GM06990 (cell line): Measurements from ENCODE around the gene PRRG1.

Experiments used
- DNase-seq: peaks from one replicate; pipeline ENCODE4 v3.0.0-alpha.2; 2011; ENCODE audit not compliant: insufficient read length; ENCODE audit errors: extremely low read depth
- H3K27me3 ChIP-seq: replicated peaks from 2 replicates; pipeline ENCODE4 v1.6.0; 2011; ENCODE audit warnings: low read length; ENCODE audit not compliant: control insufficient read depth, insufficient read depth
- H3K36me3 ChIP-seq: 2 replicates; pipeline ENCODE4 v1.5.1; 2011; ENCODE audit warnings: low read length; ENCODE audit not compliant: control insufficient read depth, insufficient read depth
- H3K4me3 ChIP-seq: replicated peaks from 2 replicates; pipeline ENCODE4 v1.5.1; 2011; ENCODE audit warnings: low read depth, mild to moderate bottlenecking, control low read depth, low read length
- CTCF ChIP-seq: IDR thresholded peaks from 2 replicates; pipeline ENCODE4 v1.5.1; 2011; ENCODE audit warnings: low read length, control low read depth, mild to moderate bottlenecking, inconsistent platforms; ENCODE audit not compliant: insufficient read depth, poor library complexity, severe bottlenecking

PRRG1 gene

GRCh38 chrX:37348971-37349220, 268 bp upstream of the PRRG1 start:
- no peaks in the 10 kb centered on the region for H3K27me3 ChIP-seq
- H3K4me3 ChIP-seq: no peak overlapping the region
- H3K36me3 ChIP-seq: no peaks in the 10 kb centered on the region
- no peak for DNase-seq
- no peak for TF ChIP-seq CTCF

GRCh38 chrX:37350034-37350365, 836 bp downstream of the PRRG1 start:
- H3K36me3 ChIP-seq: no peaks in the 10 kb centered on the region
- H3K27me3 ChIP-seq: no peaks in the 10 kb centered on the region
- DNase-seq: no peak
- TF ChIP-seq CTCF: no peak
- no peak overlapping the region for H3K4me3 ChIP-seq

GRCh38 chrX:37353646-37354045, 4.5 kb downstream of the PRRG1 start:
- Histone ChIP-seq H3K27me3 (no peaks in the 10 kb centered on the region), H3K4me3 (no peak overlapping the region), H3K36me3 (no peaks in the 10 kb centered on the region)
- no peak for TF ChIP-seq CTCF
- DNase-seq: no peak

- Histone ChIP-seq H3K36me3 (no peaks in the 10 kb centered on the region), H3K4me3 (no peak overlapping the region), H3K27me3 (no peaks in the 10 kb centered on the region)
- TF ChIP-seq CTCF: no peak
- no peak for DNase-seq
Observed at GRCh38 chrX:37357436-37357835, 8.3 kb downstream of the PRRG1 start.

GRCh38 chrX:37361596-37361995, 12.4 kb downstream of the PRRG1 start:
- no peak for TF ChIP-seq CTCF
- Histone ChIP-seq H3K27me3 (no peaks in the 10 kb centered on the region), H3K4me3 (no peak overlapping the region), H3K36me3 (no peaks in the 10 kb centered on the region)
- DNase-seq: no peak

- Histone ChIP-seq H3K27me3 (no peaks in the 10 kb centered on the region), H3K36me3 (no peaks in the 10 kb centered on the region), H3K4me3 (no peak overlapping the region)
- no peak for DNase-seq
- no peak for TF ChIP-seq CTCF
Observed at GRCh38 chrX:37364666-37365065, 15.5 kb downstream of the PRRG1 start.
